ENCODE measurements around the gene TBC1D19.

The TBC1D19 gene

GRCh38 chr4:26796081-26796480 is 212.2 kb downstream of the TBC1D19 start:
- TF ChIP-seq, protein P1, sequence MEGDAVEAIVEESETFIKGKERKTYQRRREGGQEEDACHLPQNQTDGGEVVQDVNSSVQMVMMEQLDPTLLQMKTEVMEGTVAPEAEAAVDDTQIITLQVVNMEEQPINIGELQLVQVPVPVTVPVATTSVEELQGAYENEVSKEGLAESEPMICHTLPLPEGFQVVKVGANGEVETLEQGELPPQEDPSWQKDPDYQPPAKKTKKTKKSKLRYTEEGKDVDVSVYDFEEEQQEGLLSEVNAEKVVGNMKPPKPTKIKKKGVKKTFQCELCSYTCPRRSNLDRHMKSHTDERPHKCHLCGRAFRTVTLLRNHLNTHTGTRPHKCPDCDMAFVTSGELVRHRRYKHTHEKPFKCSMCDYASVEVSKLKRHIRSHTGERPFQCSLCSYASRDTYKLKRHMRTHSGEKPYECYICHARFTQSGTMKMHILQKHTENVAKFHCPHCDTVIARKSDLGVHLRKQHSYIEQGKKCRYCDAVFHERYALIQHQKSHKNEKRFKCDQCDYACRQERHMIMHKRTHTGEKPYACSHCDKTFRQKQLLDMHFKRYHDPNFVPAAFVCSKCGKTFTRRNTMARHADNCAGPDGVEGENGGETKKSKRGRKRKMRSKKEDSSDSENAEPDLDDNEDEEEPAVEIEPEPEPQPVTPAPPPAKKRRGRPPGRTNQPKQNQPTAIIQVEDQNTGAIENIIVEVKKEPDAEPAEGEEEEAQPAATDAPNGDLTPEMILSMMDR (IDR thresholded peaks at IDR 0.05; ENCODE audit: low read depth, low read length): no peak
- DNase-seq (ENCODE audit: extremely low read depth, low read depth): no peak

GRCh38 chr4:26802790-26803189 is 218.9 kb downstream of the TBC1D19 start:
- DNase-seq (ENCODE audit: extremely low read depth, low read depth): no peak
- TF ChIP-seq, protein P1 (IDR thresholded peaks at IDR 0.05; ENCODE audit: low read depth, low read length): no peak

DNA sequence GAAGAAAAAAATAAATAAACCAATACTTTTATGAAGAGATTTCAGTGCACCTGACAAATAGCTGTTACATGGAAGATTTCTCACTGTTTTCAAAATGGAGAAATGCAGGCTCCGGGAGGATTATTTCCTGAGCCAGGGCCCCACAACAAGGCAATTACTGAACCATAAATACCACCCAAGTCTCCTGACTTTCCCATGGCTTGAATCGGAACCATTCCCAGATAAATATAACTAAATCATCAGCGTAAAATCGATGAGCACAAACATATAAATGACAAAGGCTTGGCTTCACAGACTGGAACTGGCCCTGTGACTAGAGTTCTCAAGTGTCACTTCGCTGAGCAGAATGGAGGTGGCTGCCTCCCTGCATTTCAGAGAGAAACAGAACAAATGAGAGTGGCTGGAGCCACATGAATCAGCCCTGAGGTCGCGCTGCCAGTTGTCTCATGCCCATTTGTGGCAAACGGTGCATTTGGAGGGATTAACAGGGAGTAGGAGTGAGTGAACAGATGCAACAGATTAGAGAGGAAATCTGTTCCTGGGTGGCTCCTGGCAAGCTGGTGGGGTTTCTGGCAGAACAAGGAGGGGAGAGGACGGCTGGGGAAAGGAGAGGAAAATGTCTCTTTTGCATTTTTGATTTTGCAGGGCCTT is 219.5 kb downstream of the TBC1D19 start:
- TF ChIP-seq, protein P1 (IDR thresholded peaks at IDR 0.05; ENCODE audit: low read depth, low read length): no peak
- no peak for DNase-seq (ENCODE audit: extremely low read depth, low read depth)

DNA sequence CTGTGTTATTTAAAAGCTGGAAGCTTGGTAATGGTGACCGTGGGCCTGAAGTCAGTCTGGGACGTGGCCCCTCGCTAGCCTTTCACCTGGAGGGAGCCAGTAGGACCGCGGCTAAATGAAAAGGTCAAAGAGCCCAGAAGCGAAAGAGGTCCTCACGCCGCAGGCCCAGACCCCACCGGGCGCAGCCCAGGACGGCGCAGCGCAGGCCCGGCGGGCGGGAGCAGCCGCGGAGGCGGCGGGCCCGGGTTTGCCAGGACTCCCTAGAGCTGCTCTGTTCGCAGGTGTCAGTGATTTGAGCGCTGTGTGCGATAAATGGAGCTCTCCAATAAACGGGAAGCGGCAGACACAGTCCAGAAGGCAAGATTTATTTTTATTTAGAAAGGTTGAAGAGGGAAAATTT is 220.6 kb downstream of the TBC1D19 start:
- TF ChIP-seq, protein P1 (IDR thresholded peaks at IDR 0.05; ENCODE audit: low read depth, low read length): no peak
- no peak for DNase-seq (ENCODE audit: extremely low read depth, low read depth)

GRCh38 chr4:26804925-26805324 is 221.0 kb downstream of the TBC1D19 start:
- DNase-seq (ENCODE audit: extremely low read depth, low read depth): no peak
- TF ChIP-seq, protein P1 (IDR thresholded peaks at IDR 0.05; ENCODE audit: low read depth, low read length): no peak
